Skin of body (tissue), 2 donors: Measurements from ENCODE around the gene SCN3A. TPM values are rescaled to one million over a fixed set of nuclear protein-coding genes. Genes with fewer than 3 reads are reported as not detected.

Experiments used
- DNase-seq: peaks from one replicate; lab custom pipeline; 2025; lab: John Stamatoyannopoulos, UW
- total RNA-seq: library from RNA; depleted of rRNA; stranded (reverse); fragments of >200 nt; gene quantifications from one replicate; pipeline ENCODE4 v1.2.3, GENCODE V29; 2014

SCN3A gene
- 1.2 TPM for total RNA-seq

- DNase-seq = peak; percentile 12
Measured at GRCh38 chr2:165203689-165204559, at the start of gene SCN3A. SCN3A (minus strand) TSS chr2:165204050; CDS start chr2:165176394, 27,656 bp downstream.

- DNase-seq = no peak
Measured at GRCh38 chr2:165253178-165253577, 49.3 kb upstream of the SCN3A start.

GRCh38 chr2:165251366-165251765 lies 47.5 kb upstream of the SCN3A start:
- DNase-seq = no peak

DNA sequence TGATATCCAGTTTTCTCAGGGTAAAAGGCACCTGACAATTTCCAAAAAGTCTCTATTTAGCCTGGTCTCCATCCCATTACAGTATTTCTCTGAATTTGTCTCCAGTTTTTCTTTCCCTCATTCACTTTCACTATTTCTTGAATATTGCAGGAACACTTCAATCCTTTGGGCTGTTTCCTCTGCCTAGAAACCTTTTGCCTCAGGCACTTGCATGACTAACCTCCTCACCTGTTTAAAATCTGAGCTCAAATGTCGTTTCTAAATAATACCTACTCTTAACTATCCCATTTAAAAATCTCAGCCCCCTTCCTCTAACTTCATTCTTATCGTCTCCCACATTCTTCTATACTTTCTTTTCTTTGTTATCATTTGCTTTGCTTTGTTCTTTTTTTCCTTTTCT lies 44.4 kb upstream of the SCN3A start:
- no peak for DNase-seq

- no peak for DNase-seq
Measured at GRCh38 chr2:165245081-165245793, 41.4 kb upstream of the SCN3A start.

DNA sequence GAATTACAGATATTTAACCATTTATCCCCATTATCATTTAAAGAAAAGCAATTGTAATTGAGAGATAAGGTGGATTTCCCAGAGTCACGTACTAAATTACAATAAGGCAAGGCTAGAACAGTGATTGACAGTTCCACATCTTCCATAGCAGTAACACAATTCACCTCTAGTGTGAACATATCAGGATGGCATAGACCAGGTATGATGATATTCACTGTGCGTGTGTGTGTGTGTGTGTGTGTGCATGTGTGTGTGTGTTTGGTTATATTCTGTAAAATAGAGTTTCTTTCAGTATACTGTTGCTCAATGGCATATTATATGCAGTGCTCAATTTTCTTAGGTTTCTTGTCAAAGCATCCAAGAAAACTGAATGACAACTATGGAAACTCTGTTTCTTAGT lies 37.1 kb upstream of the SCN3A start:
- DNase-seq = no peak

DNA sequence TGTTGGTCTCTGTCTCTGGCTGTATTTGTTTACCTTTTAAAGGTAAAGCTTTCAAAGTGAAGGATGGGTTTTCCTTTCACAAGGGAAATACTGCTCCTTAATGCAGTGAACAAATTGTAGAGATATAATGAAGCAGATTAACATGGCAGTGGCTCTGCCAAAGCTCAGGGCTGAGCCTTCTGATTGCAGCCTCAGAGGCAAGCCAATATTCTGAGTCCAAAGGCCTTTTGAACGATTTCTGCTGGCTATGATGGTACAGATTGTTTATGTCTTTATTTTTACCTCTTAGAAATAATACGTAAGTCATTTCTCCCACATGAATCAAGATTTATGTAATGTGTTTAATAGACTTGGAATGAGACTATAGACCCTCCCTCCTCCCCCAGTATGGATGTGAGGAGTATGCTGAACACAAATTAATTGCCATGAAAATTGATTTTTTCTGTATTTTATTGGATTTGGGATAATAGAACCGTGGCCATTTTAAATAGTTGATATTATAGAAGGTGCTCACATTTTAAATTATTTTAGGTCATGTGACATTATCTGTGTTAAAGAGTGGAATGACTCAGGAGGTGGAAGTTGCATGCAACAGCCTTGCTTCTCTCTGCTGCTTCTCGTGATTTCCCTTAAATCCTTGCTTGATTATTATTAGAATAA lies 36.1 kb upstream of the SCN3A start:
- DNase-seq = no peak

- DNase-seq = peak; percentile 1
Measured at GRCh38 chr2:165239230-165239629, 35.4 kb upstream of the SCN3A start, which contains the start of gene SCN2A. SCN2A (plus strand) TSS chr2:165239414; CDS start chr2:165295824, 56,410 bp downstream.

GRCh38 chr2:165238295-165238694 lies 34.4 kb upstream of the SCN3A start:
- no peak for DNase-seq

DNA sequence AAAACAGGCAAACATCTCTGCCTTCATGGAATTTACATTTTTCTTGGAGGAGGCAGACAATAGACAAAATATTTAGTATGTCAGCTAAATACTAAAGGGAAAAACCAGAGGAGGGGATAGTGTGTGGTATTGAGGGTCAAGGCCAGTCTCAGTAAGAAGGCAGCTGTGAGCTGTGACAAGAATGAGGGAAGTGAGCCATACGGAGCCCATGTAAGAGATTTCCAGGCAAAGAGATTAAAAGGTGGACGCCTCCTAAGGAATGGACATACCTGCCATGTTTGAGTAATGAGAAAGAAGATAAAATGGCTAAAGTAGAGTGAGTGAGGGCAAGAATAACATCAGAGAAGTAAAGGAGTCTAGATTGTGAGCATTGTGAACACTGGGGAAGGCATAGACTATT lies 33.2 kb upstream of the SCN3A start:
- no peak for DNase-seq

DNA sequence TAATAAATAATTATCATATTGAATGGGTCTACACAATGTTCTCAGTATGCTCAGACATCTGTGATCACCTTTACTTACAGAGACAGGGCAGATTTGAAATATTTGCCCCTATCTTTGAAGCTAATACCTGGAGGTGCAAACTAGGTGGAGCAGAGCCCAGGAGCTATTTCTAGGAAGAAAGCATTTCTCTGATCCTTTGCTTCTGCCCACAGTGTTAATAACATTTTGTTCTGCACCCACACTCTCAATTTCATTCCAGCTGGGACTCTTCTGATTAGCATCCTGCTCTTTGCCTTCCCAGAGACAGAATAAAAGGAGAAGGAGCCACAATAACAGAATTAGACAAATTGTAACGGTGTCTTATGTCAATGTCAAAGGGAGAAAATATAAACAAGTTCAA lies 23.7 kb upstream of the SCN3A start:
- DNase-seq = no peak

DNA sequence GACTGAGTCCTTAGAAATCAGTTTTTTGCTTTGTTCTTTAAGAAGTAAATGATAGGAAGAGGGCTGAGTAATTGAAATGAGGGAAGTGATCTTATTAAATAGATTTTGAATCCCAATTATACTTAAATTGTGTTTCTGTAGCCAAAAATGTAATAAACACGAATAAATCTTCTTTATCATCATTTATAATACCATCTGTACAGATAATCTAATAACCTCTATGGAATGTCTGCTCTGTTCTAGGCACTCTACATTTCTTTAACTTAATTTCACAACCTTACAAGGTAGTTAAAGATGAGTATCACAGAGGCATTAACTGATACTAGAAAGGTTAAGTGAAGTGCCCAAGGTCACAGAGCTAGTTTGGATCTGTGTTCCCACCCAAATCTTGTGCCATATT lies 21.1 kb upstream of the SCN3A start:
- no peak for DNase-seq

- no peak for DNase-seq
Measured at GRCh38 chr2:165219481-165219880, 15.6 kb upstream of the SCN3A start.

GRCh38 chr2:165214093-165214492 lies 10.2 kb upstream of the SCN3A start:
- no peak for DNase-seq

- no peak for DNase-seq
Measured at GRCh38 chr2:165208094-165208493, 4.2 kb upstream of the SCN3A start.

- no peak for DNase-seq
Measured at GRCh38 chr2:165205865-165206264, 2.0 kb upstream of the SCN3A start.

DNA sequence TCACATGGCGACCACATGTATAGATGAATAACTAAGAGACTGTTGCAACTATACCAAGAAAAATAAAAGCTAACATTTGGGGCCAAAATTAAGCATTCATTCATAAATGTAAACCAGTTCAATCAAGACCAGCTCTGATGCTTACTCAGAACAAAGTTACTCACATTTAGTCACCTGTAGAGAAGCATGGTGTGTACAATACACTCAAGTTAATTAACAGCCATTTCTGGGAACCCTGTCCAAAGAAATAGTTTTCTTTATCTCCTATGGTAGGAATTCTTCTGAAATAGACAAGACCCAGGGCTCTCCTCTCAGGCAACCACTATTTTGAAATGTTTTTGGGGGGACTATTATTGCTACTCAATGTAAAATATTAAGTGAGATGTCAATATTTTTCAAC lies 1.6 kb downstream of the SCN3A start:
- DNase-seq = no peak

- DNase-seq = no peak
Measured at GRCh38 chr2:165198181-165198580, 5.7 kb downstream of the SCN3A start.

DNA sequence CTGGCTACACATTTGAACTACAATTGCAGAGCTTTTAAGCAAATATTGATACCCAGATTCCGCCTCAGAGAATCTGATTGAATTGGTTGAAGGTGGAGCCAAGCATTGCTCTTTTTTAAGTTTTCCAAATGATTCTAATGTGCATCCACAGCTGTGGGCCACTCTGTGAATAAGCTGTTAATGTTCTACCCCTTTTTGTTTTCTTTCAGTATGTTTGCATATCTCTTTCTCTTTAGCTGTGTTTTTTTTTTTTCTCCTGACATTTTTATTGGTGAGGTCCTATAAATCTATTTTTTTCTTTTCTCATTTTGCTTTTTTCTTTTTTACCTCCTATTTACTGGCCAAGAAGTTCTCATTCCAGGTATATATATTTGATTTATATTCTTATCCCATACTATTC lies 6.5 kb downstream of the SCN3A start:
- no peak for DNase-seq

- no peak for DNase-seq
Measured at GRCh38 chr2:165196411-165196810, 7.4 kb downstream of the SCN3A start.

DNA sequence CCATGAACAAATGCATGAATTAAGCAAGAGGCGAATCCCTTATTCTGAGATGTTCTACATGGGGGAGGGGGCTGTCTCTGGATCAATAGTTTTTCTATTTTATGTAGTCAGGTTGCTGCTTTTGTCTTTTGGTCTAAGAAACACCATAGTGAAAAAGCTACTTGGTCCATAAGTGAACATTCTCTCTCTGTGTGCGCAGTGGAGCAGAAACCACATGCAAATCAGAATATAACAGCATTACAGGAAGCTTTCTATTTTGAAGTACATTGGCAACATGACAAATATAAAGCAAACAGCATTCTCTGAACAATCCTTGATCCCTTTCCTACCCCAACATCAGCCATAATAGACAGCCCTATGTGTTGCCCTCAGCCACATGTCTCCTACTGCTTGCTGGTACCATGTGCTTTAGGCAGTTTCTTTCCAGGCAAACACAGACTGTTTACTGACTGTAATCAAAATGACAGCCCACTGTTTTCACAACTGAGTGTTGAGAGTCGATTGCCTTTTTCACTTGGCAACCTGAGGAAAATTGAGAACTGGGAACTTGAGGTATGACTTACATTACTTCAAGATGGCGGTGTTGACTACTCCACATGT lies 10.6 kb downstream of the SCN3A start:
- DNase-seq = no peak

DNA sequence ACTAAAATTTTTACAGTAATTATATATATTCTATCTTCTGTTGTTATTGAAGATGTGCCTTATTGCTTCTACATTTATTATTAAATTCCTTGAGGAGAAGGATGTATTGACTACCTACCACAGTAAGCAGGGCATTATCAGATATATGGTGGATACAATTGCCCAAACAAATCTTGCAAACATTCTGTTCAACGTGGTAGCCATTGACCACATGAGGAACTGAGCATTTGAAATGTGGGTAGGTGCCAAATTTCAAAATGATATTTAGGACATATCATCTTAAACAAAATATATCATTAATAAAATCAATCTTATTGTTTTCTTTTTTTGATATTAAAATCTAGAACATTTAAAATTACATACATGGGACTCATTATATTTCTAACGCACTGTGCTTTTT lies 11.1 kb downstream of the SCN3A start:
- DNase-seq = no peak
